GM23338 (cell line): ENCODE measurements around the gene ERP44.

Experiments
- CREB1 ChIP-seq: fragments of 250-450 bp; sonication (Bioruptor Pico); IDR thresholded peaks from 2 replicates; pipeline ENCODE4 v1.5.0; 2020; ENCODE audit warnings: low read depth, mild to moderate bottlenecking, moderate library complexity
- EZH2 ChIP-seq: fragments of 200-600 bp; sonication (generic); IDR thresholded peaks from one replicate; pipeline ENCODE4 v1.8.0; 2017; ENCODE audit warnings: antibody characterized with exemption, mild to moderate bottlenecking, low read depth; ENCODE audit not compliant: unreplicated experiment
- EZH2phosphoT487 ChIP-seq: fragments of 200-600 bp; sonication (generic); IDR thresholded peaks from one replicate; pipeline ENCODE4 v1.8.1; 2018; ENCODE audit warnings: antibody characterized with exemption; ENCODE audit not compliant: unreplicated experiment
- JUNB ChIP-seq: IDR thresholded peaks from one replicate; pipeline ENCODE4 v1.6.1; 2016; ENCODE audit warnings: antibody characterized with exemption; ENCODE audit not compliant: unreplicated experiment
- POLR2AphosphoS5 ChIP-seq: IDR thresholded peaks from 2 replicates; pipeline ENCODE4 v1.6.1; 2016; ENCODE audit warnings: antibody characterized with exemption, low read depth
- TF ChIP-seq, protein P1 (sequence below), 2 experiments: fragments of 200-600 bp in 1 of 2; sonication (generic) in 1 of 2; conservative IDR thresholded peaks; 2 replicates each; pipeline versions ENCODE4 v1.5.1 to v1.6.1; 2016 to 2017; ENCODE audit warnings: antibody characterized with exemption in 2 of 2, low read depth in 2 of 2, mild to moderate bottlenecking in 2 of 2, moderate library complexity in 1 of 2
- TF ChIP-seq, protein P2 (sequence below): IDR thresholded peaks from one replicate; pipeline ENCODE4 v1.6.1; 2018; ENCODE audit warnings: antibody characterized with exemption; ENCODE audit not compliant: unreplicated experiment

DNA sequence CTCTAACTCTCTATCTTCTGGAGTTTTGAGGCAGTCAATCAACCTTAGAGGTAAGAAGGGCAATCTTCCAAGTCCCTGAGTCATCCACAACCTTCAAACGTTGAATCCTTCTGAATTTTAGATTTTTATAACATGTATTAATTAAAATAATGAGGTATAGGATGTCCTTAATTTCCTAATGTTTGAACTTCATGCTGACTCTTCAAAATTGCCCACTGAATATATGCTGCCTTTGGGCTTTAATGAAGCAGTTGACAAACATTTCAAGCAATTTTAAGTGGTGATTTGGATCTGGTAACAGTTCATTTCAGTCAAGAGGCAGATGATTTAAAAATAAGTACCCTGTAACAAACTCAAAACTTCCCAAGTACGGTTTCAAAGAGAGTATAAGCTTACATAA, 26.0 kb downstream of the ERP44 start:
- TF ChIP-seq, protein P1, sequence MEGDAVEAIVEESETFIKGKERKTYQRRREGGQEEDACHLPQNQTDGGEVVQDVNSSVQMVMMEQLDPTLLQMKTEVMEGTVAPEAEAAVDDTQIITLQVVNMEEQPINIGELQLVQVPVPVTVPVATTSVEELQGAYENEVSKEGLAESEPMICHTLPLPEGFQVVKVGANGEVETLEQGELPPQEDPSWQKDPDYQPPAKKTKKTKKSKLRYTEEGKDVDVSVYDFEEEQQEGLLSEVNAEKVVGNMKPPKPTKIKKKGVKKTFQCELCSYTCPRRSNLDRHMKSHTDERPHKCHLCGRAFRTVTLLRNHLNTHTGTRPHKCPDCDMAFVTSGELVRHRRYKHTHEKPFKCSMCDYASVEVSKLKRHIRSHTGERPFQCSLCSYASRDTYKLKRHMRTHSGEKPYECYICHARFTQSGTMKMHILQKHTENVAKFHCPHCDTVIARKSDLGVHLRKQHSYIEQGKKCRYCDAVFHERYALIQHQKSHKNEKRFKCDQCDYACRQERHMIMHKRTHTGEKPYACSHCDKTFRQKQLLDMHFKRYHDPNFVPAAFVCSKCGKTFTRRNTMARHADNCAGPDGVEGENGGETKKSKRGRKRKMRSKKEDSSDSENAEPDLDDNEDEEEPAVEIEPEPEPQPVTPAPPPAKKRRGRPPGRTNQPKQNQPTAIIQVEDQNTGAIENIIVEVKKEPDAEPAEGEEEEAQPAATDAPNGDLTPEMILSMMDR (conservative IDR thresholded peaks at IDR 0.05; ENCODE audit: low read depth in 2 of 2) = no peak
- TF ChIP-seq EZH2phosphoT487 (no peak), JUNB (no peak), CREB1 (CRISPR knock-in tag) (no peak), POLR2AphosphoS5 (no peak), EZH2 (no peak)
- TF ChIP-seq, protein P2, sequence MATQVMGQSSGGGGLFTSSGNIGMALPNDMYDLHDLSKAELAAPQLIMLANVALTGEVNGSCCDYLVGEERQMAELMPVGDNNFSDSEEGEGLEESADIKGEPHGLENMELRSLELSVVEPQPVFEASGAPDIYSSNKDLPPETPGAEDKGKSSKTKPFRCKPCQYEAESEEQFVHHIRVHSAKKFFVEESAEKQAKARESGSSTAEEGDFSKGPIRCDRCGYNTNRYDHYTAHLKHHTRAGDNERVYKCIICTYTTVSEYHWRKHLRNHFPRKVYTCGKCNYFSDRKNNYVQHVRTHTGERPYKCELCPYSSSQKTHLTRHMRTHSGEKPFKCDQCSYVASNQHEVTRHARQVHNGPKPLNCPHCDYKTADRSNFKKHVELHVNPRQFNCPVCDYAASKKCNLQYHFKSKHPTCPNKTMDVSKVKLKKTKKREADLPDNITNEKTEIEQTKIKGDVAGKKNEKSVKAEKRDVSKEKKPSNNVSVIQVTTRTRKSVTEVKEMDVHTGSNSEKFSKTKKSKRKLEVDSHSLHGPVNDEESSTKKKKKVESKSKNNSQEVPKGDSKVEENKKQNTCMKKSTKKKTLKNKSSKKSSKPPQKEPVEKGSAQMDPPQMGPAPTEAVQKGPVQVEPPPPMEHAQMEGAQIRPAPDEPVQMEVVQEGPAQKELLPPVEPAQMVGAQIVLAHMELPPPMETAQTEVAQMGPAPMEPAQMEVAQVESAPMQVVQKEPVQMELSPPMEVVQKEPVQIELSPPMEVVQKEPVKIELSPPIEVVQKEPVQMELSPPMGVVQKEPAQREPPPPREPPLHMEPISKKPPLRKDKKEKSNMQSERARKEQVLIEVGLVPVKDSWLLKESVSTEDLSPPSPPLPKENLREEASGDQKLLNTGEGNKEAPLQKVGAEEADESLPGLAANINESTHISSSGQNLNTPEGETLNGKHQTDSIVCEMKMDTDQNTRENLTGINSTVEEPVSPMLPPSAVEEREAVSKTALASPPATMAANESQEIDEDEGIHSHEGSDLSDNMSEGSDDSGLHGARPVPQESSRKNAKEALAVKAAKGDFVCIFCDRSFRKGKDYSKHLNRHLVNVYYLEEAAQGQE = no peak
